Fibroblast of peridontal ligament (primary cell): Measurements from ENCODE around the gene PYGB.
A peak's percentile ranks its signal among the peaks of the same experiment; 100 is the strongest.
"Not testable (repeated sequence)": the region's sequence is repeated elsewhere in the genome, so short reads cannot be mapped to it uniquely, and the experiment has no call there.

Source experiments
- DNase-seq: peaks from one replicate; pipeline ENCODE4 v3.0.0-alpha.2; 2010; ENCODE audit errors: extremely low read depth

Gene PYGB

DNA sequence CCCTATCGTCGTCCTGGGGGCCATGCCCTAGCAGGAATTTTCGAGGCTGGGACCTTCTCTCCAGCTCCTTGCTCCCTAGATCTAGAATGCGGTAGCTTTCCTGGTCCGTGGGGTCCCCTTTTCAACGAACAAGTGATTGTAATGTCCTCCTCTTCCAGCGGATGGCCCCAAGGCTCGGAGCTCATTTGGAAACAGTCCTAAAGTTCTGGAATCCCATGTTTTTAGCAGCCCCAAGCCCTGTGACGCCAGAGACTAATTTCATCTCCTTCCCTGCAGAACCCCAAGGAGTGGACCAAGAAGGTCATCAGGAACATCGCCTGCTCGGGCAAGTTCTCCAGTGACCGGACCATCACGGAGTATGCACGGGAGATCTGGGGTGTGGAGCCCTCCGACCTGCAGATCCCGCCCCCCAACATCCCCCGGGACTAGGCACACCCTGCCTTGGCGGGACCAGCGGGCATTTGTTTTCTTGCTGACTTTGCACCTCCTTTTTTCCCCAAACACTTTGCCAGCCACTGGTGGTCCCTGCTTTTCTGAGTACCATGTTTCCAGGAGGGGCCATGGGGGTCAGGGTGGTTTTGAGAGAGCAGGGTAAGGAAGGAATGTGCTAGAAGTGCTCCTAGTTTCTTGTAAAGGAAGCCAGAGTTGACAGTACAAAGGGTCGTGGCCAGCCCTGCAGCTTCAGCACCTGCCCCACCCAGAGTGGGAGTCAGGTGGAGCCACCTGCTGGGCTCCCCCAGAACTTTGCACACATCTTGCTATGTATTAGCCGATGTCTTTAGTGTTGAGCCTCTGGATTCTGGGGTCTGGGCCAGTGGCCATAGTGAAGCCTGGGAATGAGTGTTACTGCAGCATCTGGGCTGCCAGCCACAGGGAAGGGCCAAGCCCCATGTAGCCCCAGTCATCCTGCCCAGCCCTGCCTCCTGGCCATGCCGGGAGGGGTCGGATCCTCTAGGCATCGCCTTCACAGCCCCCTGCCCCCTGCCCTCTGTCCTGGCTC is 48.5 kb downstream of the PYGB start:
- peak; percentile 51 for DNase-seq

DNA sequence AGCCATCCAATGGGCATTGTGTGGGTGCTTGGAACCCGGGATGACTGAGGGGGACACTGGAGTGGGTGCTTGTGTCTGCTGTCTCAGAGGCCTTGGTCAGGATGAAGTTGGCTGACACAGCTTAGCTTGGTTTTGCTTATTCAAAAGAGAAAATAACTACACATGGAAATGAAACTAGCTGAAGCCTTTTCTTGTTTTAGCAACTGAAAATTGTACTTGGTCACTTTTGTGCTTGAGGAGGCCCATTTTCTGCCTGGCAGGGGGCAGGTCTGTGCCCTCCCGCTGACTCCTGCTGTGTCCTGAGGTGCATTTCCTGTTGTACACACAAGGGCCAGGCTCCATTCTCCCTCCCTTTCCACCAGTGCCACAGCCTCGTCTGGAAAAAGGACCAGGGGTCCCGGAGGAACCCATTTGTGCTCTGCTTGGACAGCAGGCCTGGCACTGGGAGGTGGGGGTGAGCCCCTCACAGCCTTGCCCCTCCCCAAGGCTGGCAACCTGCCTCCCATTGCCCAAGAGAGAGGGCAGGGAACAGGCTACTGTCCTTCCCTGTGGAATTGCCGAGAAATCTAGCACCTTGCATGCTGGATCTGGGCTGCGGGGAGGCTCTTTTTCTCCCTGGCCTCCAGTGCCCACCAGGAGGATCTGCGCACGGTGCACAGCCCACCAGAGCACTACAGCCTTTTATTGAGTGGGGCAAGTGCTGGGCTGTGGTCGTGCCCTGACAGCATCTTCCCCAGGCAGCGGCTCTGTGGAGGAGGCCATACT is 49.4 kb downstream of the PYGB start:
- no peak for DNase-seq

DNA sequence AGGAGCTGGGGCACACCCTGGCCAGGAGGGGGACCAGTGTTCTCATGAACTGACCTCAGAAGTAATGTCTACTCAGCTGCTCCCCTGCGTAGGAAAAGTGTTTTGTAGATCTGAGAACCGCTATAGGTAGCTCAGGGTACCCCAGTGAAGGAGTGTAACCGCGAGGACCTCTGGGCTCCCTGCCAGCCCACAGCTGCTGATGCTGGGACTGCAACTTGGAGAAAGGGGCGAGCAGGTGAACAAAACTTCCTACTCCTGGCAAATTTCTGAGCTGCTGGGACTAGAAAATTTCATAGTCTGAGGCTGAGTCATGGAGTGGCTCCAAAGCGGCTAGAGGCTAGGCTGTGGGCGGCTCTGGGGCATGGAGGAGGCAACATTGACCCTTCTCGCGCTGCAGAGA is 51.9 kb downstream of the PYGB start:
- no peak for DNase-seq

DNA sequence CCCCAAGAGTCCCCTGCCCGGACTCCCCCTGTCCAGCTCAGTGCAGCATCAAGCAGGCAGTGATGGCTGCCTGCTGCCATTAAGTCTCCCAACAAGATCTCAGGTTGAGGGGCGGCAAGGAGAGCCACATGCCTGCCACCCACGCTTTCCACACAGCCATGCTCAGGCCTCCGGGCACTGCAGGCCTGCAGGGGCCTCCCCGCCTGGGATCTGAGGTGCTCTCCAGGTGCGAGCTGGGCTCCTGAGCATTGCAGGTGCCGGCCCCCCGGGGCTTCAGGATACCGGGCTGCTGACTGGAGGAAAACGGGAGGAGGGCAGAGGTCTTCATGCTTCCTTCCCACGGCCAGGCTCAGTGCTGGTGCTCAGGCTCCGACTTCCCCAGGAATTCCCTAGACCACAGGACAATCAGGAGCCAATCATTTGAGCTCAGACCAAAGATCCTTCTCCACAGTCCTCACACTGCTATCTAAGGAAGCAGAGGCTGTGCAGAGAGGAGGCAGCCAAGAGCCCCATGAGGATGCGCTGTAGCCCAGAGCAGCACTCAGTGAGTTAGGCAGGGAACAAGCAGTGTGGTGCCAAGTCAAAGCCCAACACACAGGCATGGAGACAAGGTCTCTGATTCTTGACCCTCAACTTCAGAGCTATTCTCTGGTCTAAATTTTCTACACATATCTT is 52.7 kb downstream of the PYGB start:
- peak; percentile 42 for DNase-seq

GRCh38 chr20:25301357-25301920 is 53.6 kb downstream of the PYGB start:
- DNase-seq: no peak

DNA sequence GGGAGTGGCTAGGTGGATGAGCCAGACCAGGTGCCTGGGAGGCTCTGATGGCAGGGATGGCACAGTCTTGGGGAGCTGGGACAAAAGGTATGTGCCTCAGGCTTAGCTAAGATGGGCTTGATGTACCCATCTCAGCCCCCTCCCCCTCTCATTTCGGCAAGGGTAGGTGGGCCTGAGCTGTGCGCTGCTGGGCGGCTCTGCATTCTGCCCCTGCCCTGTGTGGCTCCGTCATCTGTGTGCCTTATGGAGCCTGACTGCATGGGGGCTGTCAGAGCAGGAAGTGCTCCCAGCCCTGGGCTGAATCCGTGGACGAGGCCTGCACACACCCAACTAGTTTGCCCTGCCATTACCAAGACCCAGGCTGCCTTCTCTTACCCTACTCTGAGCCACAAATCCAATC is 54.7 kb downstream of the PYGB start:
- no peak for DNase-seq

DNA sequence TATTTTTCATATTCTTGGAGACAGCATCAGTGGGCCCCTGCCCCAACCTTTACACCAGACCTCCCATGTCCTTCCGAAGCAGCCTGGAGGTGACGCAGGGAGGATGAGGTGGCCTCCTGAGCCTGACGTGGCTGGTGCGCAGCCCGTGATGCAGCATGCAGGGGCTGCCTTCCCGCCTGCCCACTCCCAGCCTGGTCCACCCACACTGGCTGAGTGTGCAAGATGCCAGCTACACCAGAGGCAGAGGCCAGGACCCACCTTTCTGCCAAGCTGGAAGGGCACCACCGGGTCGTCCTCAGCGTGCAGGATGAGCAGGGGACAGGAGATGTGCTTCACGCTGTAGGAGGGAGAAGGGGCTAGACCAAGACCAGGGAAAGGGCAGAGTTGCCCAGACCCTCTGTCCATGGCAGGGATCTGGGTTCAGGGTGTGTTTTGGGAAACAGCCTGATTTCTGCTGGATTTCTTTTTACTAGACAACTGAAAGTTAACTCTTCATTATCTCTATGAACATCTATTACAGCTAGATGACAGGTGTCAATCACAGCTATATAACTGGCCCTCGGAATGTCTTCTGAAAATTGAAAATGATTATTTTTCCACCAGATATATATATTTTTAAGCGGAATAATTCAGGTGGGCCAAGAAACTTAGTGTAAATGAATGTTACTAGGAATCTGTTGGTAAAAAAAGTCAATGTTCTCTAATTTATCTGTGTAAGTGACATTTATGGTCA is 55.6 kb downstream of the PYGB start:
- no peak for DNase-seq

DNA sequence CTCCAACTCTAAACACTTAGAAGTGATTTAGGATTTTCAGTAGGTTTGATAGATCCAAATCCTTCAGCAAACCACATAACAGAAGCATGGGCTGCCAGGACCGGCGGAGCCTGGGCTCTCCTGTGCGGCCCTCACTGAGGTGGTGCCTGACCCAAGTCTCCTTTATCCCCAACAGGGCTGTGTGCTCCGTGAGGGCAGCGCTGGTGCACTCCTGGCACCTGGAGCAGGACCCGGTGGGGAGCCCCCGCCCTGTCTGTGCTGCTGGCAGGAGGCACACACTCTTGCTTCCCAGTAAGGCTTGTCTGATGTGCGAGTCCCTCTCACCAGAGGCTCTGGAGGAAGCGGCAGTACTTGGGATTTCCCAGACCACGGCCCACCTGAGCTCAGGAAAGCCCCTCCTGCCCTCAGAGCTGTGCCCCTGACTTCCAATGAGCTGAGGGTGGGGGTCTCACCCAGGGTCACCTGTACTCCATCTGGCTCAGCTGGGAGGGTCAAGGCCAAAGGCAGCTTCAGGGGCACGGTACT is 56.2 kb downstream of the PYGB start:
- no peak for DNase-seq

DNA sequence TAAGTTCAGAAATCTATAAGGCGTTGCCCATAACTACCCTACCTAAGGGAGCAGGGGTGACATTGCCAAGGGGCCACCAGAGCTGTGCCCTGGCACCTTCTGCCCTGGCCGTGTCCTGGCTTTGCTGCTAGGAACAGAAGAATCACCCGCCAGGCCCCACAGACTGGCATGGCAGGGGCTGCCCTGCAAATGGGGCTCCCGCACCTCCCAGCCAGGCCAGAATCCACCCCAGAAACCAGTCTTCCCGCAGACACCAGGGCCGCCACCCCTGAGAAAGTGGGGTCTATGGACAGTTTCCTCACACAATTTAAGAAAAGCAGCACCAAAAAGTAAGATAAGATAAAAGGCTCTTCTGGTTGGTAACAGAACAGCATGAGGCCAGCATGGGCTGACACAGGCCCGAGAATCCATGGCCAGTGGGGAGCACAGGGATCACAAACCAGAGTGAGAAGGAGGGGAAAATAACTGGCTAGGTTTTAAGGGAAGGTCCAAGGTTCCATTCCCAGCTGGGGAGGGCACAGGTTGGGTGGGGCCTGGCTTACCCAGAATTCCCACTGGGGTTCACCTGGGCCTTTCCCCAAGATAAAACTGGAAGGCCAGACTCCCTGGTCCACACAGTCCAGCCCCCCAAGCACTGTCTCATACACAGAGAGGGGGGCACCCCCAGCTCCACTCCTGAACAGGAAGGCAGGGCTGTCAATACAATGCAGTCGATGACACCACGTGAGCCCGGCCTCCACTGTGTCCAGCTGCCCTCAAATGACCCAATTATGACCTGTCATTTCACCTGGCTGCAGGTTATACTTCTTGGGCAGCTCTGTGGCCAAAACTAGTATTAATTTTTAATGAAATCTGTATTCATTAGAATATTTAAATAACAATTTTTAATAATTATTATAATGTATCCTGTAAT is 59.4 kb downstream of the PYGB start:
- DNase-seq: no peak

DNA sequence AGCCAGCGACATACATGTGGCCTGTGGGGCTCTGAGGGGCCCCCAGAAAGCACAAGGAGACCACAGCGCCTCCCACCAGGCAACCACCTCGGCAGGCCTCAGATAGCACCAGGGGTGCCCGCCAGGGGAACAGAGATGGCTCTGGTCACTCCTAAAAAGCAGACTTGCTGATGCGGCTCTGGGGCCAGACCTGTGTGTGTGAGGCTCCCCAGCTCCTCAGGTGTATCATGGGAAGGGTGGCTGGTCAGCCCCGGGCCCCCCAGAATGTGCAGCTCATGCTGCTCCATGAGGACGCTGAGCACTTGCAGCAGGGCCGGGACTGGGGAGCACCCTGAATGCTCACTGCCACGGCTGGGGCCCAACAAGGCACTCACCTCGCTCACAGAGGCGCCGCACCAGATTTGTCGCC is 60.2 kb downstream of the PYGB start:
- DNase-seq: no peak

DNA sequence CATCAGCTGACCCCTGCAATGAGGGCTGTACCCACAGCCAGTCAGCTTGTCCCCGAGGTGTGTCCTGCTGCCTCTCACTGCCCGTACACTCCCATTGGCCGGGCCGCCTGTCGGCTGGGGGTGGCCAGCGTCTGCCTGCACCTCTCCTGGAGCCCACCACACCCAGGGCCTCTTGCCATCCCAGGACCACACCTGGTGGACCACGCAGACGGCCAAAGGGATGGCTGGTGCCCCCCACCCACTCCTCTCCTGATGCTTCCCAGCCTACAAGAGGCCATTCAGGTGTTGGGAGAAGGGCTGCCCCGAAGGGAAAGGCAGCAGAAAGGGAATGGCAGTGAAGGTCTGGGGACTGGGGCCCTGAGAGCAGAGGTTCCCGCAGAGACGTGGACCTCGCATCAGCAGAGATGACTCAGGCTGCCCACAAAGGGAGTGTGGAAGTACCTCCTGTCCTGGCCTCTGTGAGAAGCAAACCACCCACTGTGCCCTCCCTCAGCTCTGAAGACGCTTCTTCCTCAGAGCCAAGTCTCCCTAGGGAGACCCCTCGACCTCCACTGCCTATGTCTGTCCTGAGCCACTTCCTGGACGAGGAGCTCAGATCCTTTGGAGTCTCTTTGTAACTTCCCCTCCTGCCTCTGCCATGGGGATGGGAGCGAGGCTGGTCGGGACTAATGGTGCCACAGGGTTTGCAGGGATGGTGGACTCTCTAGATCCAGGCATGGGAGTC is 60.9 kb downstream of the PYGB start:
- peak; percentile 44 for DNase-seq

DNA sequence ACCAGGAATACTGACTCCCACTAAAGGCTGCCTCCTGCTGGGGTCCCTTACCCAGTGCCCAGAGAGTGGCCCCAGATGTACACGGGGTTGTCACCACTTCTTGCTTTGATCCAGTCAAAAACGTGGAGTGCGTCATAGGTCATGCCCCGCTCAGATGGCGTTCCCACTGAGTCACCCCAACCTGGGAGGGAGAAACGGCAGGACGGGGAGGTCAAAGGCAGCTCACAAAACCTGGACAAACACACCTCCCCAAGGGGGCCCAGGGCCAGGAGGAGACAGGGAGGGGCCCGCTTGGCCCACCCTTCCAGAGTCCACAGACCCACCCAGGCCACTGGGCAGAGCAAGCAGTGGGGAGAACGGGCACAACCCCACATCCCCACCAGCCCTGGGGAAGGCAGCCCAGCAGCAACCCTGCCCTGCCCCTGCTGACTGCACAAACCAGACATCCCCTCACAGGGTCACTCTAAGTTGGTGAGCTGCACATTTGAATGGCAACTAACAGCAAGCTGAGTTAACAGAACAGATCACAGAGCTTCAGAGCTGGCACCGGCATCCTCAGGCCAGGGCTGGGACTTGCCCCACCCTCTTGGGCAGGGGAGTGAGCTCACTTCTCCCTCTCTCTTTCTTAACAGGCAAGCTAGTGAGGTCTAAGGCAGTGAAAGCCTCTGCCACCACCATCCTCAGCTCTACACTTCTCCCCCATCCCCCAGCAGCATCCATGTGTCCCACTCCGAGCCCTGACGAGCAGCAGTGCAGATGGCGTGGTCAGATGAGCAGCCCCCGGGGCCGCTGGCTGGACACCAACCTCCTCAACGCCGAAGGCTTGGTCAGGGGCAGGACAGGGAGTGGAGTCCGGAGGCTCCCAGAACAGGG is 61.7 kb downstream of the PYGB start:
- DNase-seq: peak; percentile 82

DNA sequence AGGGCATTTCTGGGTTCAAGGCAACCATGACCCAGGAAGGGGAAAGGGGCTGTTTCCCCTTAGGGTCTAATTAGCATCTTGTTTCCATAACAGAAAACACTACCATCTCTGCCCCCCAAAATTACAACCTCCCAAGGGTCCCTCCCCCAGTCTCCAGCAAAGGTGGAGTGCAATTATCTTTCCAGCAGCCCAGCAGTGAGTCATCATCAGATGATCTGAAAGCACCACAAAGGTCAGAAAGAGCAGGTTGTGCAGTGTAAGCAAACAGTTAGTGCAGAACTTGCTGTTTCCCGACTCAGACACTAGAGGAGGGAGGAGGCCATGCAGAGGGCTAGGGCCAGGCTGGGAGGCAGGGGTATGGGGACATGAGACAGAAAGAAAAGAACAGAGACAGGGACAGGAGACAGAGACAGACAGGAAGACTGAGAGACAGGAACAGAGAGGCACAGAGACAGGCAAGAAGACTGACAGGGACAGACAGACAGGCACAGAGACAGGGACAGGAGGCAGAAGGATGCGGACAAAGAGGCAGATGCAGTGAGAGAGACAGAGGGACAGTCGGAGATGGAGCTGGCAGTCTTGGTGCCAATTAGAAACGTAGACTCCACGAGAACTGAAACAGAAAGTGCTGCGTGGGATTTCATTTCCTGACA is 62.5 kb downstream of the PYGB start:
- DNase-seq: peak; percentile 94

DNA sequence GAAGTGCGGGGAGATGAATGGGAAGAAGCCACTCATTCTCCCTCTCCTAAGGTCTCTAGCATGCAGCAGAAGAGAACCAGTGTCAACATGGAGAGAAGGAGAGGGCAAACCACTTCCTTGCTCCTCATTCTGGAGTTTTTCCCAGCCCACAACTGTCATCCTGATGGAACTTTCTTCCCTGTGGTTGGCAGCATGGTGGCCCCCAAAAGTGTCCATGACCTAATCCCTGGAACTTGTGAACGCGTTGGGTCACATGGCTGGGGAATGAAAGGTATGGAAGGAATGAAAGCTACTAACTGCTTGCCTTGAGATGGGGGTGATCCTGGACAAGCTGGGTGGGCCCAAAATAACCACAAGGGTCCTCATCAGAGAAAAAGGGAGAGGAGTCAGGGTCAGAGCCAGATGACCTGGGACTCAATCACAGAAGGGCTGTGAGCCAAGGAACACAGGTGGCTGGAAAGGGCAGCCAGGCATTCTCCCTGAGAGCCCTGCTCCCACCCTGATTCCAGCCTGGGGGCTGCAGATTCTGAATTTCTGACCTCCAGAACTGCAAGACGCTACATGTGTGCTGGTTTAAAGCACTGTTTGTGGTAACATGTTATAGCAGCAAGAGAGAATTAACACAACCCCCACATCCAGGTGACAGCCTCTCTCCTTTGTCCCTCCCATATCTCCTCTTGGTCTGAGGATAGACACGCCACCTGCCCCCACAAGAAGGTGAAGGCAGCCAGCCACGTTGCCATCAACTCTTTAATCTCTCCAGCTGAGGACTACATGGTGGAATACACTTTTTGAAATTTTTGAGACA is 63.2 kb downstream of the PYGB start:
- DNase-seq: peak; percentile 71

DNA sequence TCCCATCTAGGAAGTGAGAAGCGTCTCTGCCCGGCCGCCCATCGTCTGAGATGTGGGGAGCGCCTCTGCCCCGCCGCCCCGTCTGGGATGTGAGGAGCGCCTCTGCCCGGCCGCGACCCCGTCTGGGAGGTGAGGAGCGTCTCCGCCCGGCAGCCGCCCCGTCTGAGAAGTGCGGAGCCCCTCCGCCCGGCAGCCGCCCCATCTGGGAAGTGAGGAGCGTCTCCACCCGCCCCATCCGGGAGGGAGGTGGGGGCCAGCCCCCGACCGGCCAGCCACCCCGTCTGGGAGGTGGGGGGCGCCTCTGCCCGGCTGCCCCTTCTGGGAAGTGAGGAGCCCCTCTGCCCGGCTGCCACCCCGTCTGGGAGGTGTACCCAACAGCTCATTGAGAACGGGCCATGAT is 64.8 kb downstream of the PYGB start:
- not testable (repeated sequence) for DNase-seq

DNA sequence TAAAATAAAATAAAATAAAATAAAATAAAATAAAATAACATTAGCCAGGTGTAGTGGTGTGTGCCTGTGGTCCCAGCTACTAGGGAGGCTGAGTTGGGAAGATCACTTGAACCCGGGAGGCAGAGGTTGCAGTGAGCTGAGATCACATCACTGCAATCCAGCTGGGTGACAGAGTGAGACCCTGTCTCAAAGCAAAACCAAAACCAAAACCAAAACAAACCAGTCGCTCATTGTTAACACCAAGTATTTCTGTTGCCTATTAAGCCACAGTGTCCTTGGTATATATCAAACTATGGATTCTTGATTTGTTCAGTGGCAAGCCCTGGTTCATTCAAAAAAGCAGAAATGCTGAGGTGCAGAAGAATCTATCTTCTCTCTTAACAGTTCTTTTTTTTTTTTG is 65.7 kb downstream of the PYGB start:
- DNase-seq: no peak
